ENCODE data around the gene TCTN3.
"Not testable (repeated sequence)": the region's sequence is repeated elsewhere in the genome, so short reads cannot be mapped to it uniquely, and the experiment has no call there.

TCTN3 gene

DNA sequence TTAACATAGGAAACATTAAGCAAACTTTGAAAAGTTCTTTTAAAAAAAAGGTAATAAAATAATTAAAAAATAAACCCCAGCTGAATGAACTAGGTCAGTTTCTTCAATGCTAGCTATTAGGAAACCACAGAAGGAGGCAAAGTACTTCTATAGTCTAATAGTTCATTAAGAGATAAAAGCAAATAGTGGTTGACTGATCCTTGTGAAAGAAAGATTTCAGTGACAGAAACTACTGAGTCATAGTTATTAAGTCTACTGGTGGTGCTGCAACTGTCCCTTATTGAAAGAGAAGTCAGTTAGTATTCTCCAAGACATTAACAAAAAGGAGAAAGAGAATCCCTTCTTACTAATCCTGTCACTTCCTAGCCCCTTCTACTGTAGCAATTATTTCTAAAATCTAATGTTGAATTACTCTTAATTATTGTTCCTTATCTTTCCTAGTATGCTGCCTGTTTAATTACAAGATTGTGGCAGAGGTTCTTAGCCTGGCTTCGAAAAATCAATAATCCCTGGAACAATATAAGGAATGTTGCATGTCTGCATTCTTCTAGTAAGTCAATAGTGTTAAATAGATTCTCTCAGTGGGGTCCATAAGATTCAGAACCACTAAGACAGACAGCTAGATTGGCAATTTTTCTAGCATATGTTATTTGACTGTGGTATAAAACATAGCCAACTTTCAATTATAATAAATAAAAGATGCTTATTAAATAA is 18.2 kb downstream of the TCTN3 start:
- DNase-seq = no peak

DNA sequence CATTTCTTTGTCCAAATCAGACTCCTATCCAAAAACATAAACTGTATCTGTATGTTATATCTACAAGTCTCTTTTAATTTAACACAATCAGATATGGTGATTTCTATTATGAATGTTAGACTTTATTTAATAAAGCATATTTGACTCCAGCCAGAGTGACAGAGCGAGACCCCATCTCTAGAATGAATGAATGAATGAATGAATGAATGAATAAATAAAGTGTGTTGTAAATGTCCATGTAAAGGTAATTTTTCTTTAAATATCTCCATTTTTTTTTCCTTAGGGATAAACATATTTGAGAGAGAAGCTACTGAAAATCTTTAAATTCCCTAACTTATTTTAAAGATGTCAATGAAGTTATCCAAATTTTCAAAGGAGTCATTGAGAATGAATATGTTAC is 19.1 kb downstream of the TCTN3 start:
- no peak for DNase-seq

DNA sequence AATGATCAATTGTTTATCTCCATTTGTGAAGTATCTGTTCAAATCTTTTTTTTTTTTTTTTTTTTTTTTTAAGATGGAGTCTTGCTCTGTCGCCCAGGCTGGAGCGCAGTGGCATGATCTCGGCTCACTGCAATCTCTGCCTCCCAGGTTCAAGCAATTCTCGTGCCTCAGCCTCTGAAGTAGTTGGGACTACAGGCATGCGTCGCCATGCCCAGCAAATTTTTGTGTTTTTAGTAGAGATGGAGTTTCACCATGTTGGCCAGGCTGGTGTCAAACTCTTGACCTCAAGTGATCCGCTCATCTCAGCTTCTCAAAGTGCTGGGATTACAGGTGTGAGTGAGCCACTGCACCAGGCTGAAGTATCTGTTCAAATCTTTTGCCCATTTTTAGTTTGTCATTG is 21.1 kb downstream of the TCTN3 start:
- DNase-seq = not testable (repeated sequence)

DNA sequence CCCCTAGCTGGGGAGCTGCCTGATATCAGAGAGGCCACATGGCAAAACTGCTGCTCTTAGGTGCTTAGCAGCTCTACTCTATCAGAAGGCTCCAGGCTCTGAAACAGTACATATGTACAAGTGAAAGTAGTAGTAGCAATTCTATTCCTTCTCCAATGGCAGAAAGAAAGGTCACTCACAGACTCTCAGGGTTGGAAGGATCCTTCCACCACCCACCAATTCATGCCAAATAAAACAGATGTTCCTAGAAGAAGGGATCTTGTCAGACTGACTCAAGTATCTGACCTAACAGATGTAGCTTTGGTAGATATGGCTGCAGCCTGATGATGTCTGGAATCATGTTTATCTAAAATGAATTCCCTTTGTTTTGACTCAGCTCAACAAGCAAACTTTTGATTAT is 29.2 kb downstream of the TCTN3 start:
- DNase-seq = no peak

DNA sequence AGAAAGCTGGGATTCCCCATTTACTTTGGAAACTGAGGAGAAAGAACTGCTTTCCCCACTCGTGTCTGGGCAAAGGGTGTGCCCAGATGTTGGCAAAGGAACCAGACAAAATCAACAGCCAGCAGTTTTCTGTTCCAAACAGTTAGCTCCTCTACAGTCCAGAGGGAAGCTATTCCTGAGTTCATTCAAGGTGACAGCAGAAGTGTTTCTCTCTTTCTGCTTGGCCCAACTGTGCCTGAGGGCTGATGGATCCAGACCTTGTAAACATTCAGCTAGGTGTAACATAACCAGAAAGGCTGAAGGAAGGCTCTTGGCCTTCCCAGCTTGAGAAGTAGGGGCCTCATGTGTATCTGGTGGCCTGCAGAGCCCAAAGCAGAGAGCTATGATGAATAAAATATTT is 30.2 kb downstream of the TCTN3 start:
- DNase-seq = no peak

DNA sequence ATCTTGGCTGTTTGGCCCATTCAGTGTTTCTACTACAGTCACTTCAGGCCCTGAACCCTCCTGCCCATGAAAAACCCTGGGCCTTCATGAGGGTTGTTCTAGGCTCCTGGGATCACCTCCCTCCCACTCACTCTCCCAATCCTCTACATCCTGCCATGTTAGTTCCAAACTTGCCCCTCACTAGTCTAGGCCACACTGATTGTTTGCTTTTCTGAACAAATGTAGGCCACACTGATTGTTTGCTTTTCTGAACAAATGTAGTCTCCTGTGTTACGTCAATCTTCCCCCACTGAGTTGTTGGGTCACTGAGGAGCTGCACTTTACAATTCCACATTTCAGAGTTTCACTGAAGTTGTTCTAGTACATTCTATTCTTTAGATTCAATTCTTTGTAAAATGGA is 31.9 kb downstream of the TCTN3 start:
- no peak for DNase-seq

DNA sequence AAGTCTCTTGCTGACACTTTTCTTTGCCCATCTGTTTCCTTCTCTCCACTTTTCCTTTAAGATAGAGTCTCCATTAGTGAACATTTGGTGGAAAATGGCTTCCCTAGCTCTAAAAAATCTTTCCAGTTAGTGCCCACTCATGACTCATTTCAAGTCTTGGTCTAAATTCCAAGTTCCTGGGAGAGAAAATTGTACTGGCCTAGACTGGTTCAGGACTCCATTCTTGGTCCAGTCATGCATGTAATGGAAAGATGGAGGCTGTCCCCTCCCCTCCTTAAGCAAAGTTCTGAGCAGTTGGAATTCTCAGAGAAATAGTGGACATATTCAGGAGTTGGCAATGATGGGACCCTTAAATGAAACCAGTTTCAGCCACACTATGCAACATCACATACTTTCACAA is 33.4 kb downstream of the TCTN3 start:
- no peak for DNase-seq

DNA sequence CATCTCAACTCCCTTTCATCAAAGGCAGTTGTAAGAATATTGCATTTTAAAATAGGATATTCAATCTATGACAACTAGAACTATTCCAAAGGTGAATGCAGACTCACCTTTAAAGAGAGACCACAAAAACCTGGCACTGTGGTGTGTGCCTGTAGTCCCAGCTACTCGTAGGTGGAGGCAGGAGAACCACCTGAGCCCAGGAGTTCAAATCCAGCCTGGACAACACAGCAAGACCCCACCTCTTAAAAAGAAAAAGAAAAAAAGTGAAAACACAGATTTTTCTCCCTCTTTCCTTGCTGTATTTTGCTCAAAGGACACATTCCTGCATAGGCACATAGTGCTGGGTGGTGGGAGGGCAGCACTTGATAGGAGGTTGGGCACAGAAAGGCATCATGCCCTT is 36.5 kb downstream of the TCTN3 start:
- no peak for DNase-seq

DNA sequence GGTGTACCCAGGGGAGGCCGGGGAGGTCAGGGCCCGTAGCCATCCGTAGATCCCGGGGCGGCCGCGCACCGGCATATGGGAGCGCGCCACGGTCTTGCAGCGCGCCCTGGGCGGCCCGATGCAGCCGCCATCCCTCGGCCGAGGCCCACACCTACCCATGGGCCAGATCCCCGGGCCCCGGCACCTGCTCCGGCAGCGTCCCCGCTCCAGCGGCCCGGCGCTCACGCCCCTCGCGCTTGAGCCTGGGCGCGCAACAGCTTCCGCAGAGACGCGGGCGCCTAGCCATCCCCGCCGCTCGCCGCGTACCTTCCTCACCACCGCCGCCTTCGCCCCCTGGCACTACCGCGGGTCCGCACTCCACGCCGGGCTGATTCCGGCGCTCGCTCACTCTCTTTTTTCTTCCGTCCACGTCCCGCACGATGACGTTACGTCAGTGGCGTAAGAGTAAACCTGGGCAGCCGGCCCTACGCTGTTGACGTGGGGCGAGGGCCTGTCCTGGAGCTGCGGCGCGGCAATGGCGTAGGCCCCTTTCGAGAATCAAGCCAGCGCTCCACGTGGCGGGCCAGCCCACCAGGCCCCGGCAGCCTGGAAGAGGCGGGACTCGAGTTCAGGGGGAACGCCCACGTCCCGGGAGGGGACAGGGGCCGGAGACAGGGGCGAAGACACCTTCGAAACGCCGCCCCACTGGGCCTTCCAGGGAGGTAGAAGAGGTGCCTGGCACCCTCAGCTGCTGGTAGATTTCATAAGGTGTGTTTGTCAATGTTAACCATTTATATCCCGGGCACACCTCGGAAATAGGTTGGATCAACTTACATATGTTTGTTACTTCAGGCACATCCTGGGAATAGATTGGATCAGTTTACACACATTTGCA is 37.2 kb downstream of the TCTN3 start, which contains the start of gene ALDH18A1:
Gene ALDH18A1, minus strand, starts transcription at position 421 of the 874 bp plus-strand sequence. CDS start 3,334 bp downstream, outside the sequence.
- DNase-seq = peak; percentile 79

DNA sequence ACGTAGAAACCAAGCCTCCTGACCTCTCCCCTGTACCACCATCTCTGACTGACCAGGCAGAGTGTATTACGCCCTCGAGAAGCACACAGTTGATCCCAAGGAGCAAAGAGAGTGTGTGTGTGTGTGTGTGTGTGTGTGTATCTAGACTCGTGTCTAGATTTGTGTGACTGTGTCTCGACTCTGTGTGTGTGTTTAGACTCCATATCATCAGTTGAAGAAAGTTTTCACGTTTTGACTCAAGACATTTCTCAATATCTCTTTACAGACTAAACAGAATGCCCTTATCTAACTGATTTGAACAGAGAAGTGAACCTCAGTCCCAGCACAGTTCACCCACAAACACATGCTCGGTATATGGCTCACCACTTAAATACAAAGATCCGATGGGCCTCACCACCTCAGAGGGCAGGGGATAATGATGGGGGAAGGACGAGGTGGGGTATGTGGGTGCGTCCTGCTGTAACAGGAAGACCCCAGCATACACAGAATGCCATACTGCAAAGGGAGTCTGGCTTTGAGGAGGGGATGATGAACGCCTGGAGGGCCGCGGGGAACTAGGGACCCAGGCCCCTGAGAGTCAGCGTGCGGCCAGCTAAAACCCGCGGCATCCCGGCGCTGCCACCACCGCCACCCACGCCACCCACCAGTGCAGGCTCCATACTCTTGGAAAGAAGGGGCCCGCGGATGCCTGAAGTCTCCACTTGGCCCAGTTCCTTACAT is 38.0 kb downstream of the TCTN3 start:
- DNase-seq = no peak

DNA sequence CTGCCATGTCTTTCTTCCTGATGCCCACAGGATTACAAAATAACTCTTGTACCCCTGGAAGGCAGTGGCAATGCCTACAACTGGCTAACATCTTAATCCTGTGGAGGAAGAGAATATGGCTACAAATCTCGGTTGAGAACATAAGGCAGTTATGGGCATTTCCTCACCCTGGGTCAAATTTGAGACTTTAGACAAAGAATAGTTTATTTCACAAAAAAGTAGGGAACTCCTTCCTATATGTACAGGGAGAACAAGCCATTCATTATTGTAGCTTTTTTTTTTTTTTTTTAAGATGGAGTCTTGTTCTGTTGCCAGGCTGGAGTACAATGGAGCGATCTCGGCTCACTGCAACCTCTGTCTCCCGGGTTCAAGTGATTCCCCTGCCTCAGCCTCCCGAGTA is 39.8 kb downstream of the TCTN3 start:
- DNase-seq = no peak

DNA sequence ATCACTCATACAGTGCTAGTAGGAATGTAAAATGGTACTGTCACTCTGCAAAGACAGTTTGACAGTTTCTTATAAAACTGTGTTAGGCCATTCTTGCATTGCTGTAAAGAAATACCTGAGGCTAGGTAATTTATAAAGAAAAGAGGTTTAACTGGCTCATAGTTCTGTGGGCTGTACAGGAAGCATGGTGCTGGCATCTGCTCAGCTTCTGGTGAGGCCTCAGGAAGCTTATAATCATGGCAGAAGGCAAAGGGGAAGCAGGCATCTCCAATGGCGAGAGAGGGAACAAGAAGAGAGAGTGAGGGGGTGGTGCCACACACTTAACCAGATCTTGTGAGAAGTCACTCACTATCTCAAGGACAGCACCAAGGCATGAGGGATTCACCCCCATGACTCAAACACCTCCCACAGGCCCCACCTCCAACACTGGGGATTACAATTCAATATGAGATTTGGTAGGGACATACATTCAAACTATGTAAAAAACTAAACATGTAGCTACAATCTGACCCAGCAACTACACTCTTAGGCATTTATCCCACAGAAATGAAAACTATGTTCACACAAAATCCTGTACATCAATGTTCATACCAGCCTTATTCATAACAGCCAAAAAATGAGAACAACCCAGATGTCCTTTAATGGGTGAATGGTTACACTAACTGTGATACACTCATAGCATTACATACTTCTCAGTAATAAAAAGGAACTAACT is 42.2 kb downstream of the TCTN3 start:
- no peak for DNase-seq

DNA sequence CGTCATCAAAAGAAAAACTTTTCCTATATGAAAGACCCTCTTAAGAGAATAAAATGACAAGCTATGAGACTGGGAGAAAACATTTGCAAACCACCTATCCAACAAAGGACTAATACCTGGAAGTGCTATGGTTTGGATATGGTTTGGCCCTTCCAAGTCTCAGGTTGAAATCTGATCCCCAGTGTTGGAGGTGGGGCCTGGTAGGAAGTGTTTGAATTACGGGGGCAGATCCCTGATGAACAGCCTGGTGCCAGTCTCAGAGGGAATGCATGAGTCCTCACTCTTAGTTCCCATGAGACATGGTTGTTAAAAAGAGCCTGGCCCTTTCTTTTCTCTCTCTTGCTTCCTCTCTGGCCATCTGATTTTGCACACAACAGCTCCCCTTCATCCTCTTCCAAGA is 43.5 kb downstream of the TCTN3 start:
- no peak for DNase-seq

DNA sequence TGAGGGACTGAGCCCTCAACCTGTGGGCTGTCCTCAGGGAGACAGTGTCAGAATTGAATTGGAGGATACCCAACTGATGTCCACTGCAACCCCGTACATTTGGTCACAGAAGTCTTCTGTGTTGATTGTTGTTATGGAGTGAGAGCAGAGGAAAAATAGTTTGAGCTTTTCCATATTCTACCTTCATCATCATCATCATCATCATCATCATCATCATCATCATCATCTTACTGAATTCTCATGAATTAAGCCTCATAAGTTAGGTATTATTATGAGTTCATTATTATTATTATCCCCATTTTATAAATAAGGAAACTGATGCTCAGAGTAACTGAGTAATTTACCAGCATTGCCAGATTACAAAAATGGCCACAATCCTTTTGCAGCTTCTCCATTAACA is 45.6 kb downstream of the TCTN3 start:
- no peak for DNase-seq

DNA sequence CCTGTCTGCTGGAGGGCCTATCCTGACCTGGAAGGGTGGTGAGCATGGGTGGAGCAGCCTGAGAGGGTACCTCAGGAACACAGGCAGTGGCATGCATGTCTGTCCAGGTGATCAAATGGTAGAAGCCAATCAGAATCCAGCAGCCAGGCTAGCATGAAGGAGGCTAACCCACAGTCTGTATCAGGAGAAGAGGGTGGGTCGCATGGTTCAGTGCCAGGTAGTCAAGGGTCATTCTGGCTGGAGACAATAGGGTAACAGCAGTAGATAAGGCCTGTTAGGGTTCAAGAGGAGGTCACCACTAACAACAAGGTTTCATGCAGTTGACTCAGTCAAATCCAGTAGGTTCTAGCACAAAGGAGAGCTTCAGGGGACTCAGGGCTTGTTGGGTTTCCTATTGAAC is 47.6 kb downstream of the TCTN3 start:
- DNase-seq = no peak

DNA sequence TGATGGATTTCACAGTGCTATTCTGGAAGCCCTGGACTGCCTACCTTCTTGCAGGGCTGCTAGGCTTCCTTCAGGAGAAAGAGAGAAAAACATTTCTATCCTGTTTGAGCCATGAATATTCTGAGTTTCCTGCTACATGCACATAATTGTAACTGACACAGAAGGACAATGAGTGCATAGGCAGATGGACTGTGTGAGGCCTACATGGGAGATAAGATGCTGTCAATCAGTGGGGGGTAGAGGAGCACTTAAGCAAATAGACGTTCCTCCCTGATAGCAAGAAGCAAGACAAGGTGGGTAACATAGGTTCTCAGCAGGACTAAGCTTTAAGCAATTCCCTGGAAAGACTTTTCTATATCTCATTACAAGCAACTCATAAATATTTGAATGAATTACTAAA is 48.8 kb downstream of the TCTN3 start:
- DNase-seq = no peak

DNA sequence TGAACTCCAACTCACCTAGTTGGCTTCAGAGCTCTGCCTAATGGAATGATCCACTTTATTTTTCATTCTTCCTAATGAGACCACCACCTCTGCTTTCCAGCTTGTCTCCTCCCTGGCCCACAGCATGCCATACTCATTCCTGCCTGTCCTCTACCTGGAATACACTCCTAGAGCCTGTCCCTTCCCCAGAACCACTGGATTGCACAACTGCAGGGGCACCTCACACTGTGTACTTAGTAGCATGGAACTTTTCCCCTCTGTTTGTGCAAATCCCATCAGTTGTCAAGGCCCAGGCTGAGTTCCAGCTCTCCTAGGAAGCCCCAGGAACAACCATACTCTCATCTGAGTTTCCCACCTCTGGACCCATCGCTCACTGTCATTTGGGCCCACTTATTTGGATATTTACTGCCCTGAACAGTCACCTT is 52.8 kb downstream of the TCTN3 start:
- DNase-seq = no peak

DNA sequence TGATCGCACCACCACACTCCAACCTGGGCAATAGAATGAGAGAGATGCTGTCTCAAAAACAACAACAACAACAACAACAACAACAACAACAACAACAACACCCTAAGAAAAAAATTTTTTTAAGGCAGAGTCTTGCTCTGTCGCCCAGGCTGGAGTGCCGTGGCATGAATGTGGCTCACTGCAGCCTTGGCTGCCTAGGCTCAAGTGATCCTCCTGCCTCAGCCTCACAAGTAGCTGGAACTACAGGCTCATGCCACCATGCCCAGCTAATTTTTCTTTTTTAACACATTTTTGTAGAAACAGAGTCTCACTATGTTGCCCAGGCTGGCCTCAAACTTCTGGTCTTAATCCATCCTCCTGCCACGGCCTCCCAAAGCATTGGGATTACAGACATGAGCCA is 55.8 kb downstream of the TCTN3 start:
- no peak for DNase-seq

DNA sequence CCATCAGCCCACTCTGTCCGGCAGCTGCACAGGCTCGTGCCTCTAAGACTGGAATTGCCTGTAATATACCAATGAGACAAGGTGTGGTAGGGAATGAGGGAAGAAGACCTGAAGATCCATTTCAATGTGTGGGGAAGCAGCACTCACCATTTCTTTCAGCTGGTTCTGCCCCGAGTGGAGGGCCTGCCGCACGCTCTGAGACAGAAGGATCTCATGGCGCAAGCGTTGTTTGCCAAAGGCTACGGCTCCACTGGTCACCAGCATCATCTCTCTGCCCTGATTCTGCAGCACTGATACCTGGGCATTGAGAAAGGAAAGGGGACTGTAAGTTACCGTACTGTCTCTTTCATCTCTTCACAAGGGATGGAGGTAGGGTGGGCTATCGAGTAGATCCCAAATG is 56.6 kb downstream of the TCTN3 start:
- DNase-seq = no peak

DNA sequence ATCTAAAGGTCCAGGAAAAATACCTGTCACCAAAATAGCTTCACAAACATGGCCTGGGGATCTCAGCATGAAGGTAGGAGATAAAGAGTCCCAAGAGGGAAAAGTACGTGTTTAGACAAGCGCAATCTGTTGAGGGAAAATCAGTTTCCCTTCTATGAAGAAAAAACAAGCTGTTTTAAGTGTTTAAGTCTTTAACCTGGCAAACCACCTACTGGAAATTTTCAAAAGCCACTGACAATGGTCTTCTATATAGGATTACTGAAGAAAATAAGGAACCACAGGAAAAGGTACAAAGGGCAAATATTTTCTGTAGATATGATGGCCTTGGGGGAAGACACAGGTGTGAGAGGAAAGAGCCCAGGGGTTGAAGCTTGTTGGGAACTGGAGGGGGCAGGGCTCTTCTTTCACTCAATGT is 58.4 kb downstream of the TCTN3 start:
- DNase-seq = no peak

DNA sequence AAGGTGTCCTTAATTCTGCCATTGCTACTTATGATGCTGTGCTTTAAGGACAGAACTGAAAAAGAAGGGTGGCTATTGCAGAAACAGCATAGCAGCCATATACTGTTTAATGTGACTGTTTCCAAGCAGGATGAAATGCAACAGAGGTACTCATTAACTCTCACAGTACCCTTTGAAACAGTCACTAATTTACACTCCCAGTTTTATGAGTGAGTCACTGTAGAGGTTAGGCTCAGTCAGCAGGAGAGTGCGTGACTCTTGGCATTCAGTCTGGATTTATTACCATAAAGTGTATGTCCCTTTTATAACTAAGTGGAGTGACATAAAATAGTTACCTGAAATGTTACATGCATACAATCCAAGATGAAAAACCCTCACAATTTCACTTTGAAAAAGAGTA is 64.9 kb downstream of the TCTN3 start:
- no peak for DNase-seq

DNA sequence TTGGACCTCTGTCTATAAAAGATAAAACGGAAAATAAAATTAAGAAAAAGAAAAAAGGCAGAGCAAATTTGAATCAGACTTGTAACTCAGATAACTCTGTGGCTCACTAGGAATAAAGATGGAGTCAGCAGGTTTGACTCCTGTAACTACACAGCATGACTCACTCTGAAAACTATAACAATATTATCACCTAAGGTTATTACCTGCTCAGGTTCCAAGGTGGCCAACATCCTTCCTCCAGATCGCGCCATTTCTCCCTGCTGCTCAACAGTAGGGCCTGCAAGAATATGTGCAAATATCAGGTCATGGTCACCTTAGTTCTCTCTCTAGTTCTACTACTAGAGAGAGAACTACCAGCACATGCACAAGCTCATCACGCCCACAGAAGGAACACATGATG is 67.2 kb downstream of the TCTN3 start:
- DNase-seq = no peak

DNA sequence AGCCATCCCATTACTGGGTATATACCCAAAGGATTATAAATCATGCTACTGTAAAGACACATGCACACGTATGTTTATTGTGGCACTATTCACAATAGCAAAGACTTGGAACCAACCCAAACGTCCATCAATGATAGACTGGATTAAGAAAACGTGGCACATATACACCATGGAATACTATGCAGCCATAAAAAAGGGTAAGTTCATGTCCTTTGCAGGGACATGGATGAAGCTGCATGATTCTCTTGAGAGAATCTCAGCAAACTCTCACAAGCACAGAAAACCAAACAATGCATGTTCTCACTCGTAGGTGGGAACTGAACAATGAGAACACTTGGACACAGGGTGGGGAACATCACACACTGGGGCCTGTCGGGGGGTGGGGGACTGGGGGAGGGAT is 73.3 kb downstream of the TCTN3 start:
- not testable (repeated sequence) for DNase-seq
